Measurements from ENCODE around the gene SNX6. TPM values are rescaled to one million over a fixed set of nuclear protein-coding genes. Genes with fewer than 3 reads are reported as not detected.

The SNX6 gene
- total RNA-seq, 1 experiment from 2014 or later = 73.4 TPM

DNA sequence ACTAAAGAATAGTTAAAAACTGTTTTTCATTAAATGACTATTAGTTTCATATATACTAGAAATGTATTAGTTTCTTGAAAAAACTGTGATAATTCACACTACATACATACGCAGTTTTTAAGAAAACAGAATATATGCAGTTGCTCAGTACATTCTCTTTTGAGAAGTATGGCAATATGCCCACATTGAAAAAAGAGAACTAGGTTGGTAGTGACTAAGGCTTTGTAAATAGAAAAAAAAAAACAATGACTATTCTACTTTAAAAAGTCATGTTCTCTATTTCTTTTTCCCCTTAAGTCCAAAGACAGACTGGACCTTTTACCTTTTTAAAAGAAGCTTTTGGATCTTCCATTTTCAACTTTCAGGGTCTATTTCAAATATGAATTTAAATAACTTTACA, 25.0 kb downstream of the SNX6 start:
- no peak overlapping the region for H3K9ac ChIP-seq (ENCODE audit: low read length)
- TF ChIP-seq SIN3A (IDR thresholded peaks at IDR 0.05; ENCODE audit: low read depth) (no peak), MAX (IDR thresholded peaks at IDR 0.05) (no peak), ZBTB33 (IDR thresholded peaks at IDR 0.05; ENCODE audit: extremely low read depth, insufficient replicate concordance, low read length) (no peak), ZFX (IDR thresholded peaks at IDR 0.05) (no peak), TCF7L2 (IDR thresholded peaks at IDR 0.05; ENCODE audit: borderline replicate concordance, extremely low read depth, insufficient read depth, insufficient read length) (no peak), JUND (IDR thresholded peaks at IDR 0.05) (no peak)
- H2AFZ ChIP-seq (ENCODE audit: low read depth, low read length, poor library complexity, severe bottlenecking) = no peak overlapping the region
- no peak overlapping the region for H3K4me3 ChIP-seq (replicated peaks in 1 of 2; ENCODE audit: low read depth in 1 of 2, low read length in 2 of 2)
- ChIA-PET CTCF (no interaction called here), RAD21 (ENCODE audit: low non-redundant PET in 1 of 2, low total read pairs in 2 of 2, uncharacterized antibody in 2 of 2, unreplicated experiment in 2 of 2) (no interaction called here), POLR2A (no interaction called here)
- no peak overlapping the region for H3K4me2 ChIP-seq (ENCODE audit: low read length)
- no peaks in the 10 kb centered on the region for H3K9me2 ChIP-seq (ENCODE audit: insufficient read depth)
- no peaks in the 10 kb centered on the region for H4K20me1 ChIP-seq (ENCODE audit: insufficient read depth)
- no peak for DNase-seq (ENCODE audit: low read depth, low spot score)
- ATAC-seq = no peak
- no peaks in the 10 kb centered on the region for H3K27me3 ChIP-seq (ENCODE audit: insufficient read depth, low read length)
- peaks cover 0 to 4% of the 10 kb centered on the region in 2 experiments; a peak in 1 of 4 replicates for H3K4me1 ChIP-seq (ENCODE audit: control insufficient read depth in 1 of 2, insufficient read depth in 2 of 2, low read length in 2 of 2)
- H3K27ac ChIP-seq (ENCODE audit: low read depth, low read length) = no peak overlapping the region
- H3K79me2 ChIP-seq (ENCODE audit: insufficient read depth, low read length) = no peaks in the 10 kb centered on the region; the same call in 1 of the 2 replicates
- H3K9me3 ChIP-seq (ENCODE audit: control insufficient read depth in 1 of 2, insufficient read depth in 1 of 2, low read depth in 1 of 2, low read length in 2 of 2) = no peaks in the 10 kb centered on the region
- intact Hi-C loops (cut with micrococcal nuclease) = loop anchor here (5.0 kb wide), 1 partner anchor 33 kb away; no protein-coding TSS in a partner anchor
- peaks cover 38 to 49% of the 10 kb centered on the region in 2 experiments for H3K36me3 ChIP-seq (ENCODE audit: control insufficient read depth in 1 of 2, insufficient read depth in 2 of 2, low read length in 2 of 2)
- BruUV-seq (replicated peaks) = no TSS peak

DNA sequence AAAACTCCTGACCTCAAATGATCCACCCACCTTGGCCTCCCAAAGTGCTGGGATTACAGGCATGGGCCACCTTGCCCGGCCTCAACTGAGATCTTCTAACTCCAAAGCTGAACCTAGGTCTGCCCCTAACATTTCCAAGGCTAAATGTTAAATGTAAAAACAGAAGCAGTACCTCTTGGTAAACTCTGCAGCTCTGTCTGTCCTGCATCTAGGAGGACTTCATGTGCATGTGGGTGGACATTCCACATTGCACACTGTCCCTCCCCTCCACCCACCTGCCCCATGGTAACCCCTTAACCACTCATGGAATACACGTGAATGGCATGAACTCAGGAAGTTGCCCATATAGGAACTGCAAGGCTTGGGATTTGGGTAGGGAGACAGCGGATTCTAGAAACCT, 33.1 kb downstream of the SNX6 start:
- CTCF ChIA-PET = no interaction called here
- intact Hi-C loops (cut with micrococcal nuclease) = no loop called here
- no peak overlapping the region for H3K4me3 ChIP-seq (replicated peaks in 1 of 2; ENCODE audit: low read depth in 1 of 2, low read length in 2 of 2)
- POLR2A ChIA-PET = no interaction called here
- no peaks in the 10 kb centered on the region for H3K9me2 ChIP-seq (ENCODE audit: insufficient read depth)
- no peaks in the 10 kb centered on the region for H3K9me3 ChIP-seq (ENCODE audit: control insufficient read depth in 1 of 2, insufficient read depth in 1 of 2, low read depth in 1 of 2, low read length in 2 of 2)
- no peak overlapping the region for H2AFZ ChIP-seq (ENCODE audit: low read depth, low read length, poor library complexity, severe bottlenecking)
- no peaks in the 10 kb centered on the region for H4K20me1 ChIP-seq (ENCODE audit: insufficient read depth)
- no peak overlapping the region for H3K27ac ChIP-seq (ENCODE audit: low read depth, low read length)
- no peak overlapping the region for H3K9ac ChIP-seq (ENCODE audit: low read length)
- H3K36me3 ChIP-seq (ENCODE audit: control insufficient read depth in 1 of 2, insufficient read depth in 2 of 2, low read length in 2 of 2) = peaks cover 43 to 55% of the 10 kb centered on the region in 2 experiments
- ATAC-seq = no peak
- H3K4me1 ChIP-seq (ENCODE audit: control insufficient read depth in 1 of 2, insufficient read depth in 2 of 2, low read length in 2 of 2) = no peaks in the 10 kb centered on the region
- H3K27me3 ChIP-seq (ENCODE audit: insufficient read depth, low read length) = no peaks in the 10 kb centered on the region
- no TSS peak for BruUV-seq (replicated peaks)
- no peak overlapping the region for H3K4me2 ChIP-seq (ENCODE audit: low read length)
- RAD21 ChIA-PET (ENCODE audit: low non-redundant PET in 1 of 2, low total read pairs in 2 of 2, uncharacterized antibody in 2 of 2, unreplicated experiment in 2 of 2) = no interaction called here
- H3K79me2 ChIP-seq (ENCODE audit: insufficient read depth, low read length) = no peaks in the 10 kb centered on the region
- DNase-seq (ENCODE audit: low read depth, low spot score) = no peak
- TF ChIP-seq ZNF274 (IDR thresholded peaks at IDR 0.05; ENCODE audit: low read depth, low read length) (no peak), RAD21 (IDR thresholded peaks at IDR 0.05; ENCODE audit: low read depth) (no peak), EZH2phosphoT487 (IDR thresholded peaks at IDR 0.05; ENCODE audit: borderline replicate concordance) (no peak), SIN3A (IDR thresholded peaks at IDR 0.05; ENCODE audit: low read depth) (no peak), ELF1 (IDR thresholded peaks at IDR 0.05; ENCODE audit: borderline replicate concordance, low read depth) (no peak), JUND (IDR thresholded peaks at IDR 0.05) (no peak), ZFX (IDR thresholded peaks at IDR 0.05) (no peak), REST (IDR thresholded peaks at IDR 0.05; ENCODE audit: low read depth) (no peak), YY1 (IDR thresholded peaks at IDR 0.05; ENCODE audit: extremely low read depth, insufficient replicate concordance, low read depth, low read length) (no peak), ZBTB33 (IDR thresholded peaks at IDR 0.05; ENCODE audit: extremely low read depth, insufficient replicate concordance, low read length) (no peak)
